Endodermal cell (in vitro differentiated cells): Measurements from ENCODE around the gene ZFAND2B. TPM values are rescaled to one million over a fixed set of nuclear protein-coding genes. Genes with fewer than 3 reads are reported as not detected.

Experiments
- DNase-seq: peaks from one replicate; pipeline ENCODE4 v3.0.0-alpha.2; 2017
- H3K27ac ChIP-seq: 2 replicates; pipeline ENCODE4 v1.5.1; 2013; ENCODE audit warnings: mild to moderate bottlenecking, low read depth, low read length, moderate library complexity
- H3K27me3 ChIP-seq: 2 replicates; pipeline ENCODE4 v1.6.1; 2013; ENCODE audit warnings: mild to moderate bottlenecking, low read length, moderate library complexity; ENCODE audit not compliant: insufficient read depth, control insufficient read depth, poor library complexity, severe bottlenecking
- H3K36me3 ChIP-seq: 2 replicates; pipeline ENCODE4 v1.7.0; 2013; ENCODE audit warnings: mild to moderate bottlenecking, low read length, moderate library complexity; ENCODE audit not compliant: control insufficient read depth, insufficient read depth
- H3K4me1 ChIP-seq: one replicate; pipeline ENCODE4 v1.7.0; 2013; ENCODE audit warnings: low read length; ENCODE audit not compliant: control insufficient read depth, insufficient read depth
- H3K4me3 ChIP-seq: 2 replicates; pipeline ENCODE4 v1.5.1; 2013; ENCODE audit warnings: mild to moderate bottlenecking, low read length, moderate library complexity
- H3K9ac ChIP-seq: 2 replicates; pipeline ENCODE4 v1.6.1; 2013; ENCODE audit warnings: mild to moderate bottlenecking, low read length, moderate library complexity; ENCODE audit not compliant: poor library complexity, severe bottlenecking; ENCODE audit errors: extremely low read depth
- H3K9me3 ChIP-seq: 2 replicates; pipeline ENCODE4 v1.6.1; 2013; ENCODE audit warnings: mild to moderate bottlenecking, low read length, moderate library complexity; ENCODE audit not compliant: control insufficient read depth
- H3K27ac Mint-ChIP-seq: 2 replicates; pipeline ENCODE4 v1.8.0; 2020; ENCODE audit warnings: mixed read lengths
- H3K27me3 Mint-ChIP-seq: 2 replicates; pipeline ENCODE4 v1.8.0; 2021; ENCODE audit warnings: mild to moderate bottlenecking, mixed read lengths; ENCODE audit not compliant: insufficient read depth
- H3K36me3 Mint-ChIP-seq: 2 replicates; pipeline ENCODE4 v1.8.0; 2020; ENCODE audit warnings: low read depth, mixed read lengths
- H3K4me1 Mint-ChIP-seq: 2 replicates; pipeline ENCODE4 v1.8.0; 2020; ENCODE audit warnings: mixed read lengths
- H3K4me3 Mint-ChIP-seq: 2 replicates; pipeline ENCODE4 v1.8.0; 2020; ENCODE audit warnings: mild to moderate bottlenecking, moderate library complexity, mixed read lengths
- H3K9me3 Mint-ChIP-seq: 2 replicates; pipeline ENCODE4 v1.8.0; 2020; ENCODE audit warnings: mild to moderate bottlenecking, mixed read lengths
- WGBS, 2 experiments: methylation state at CpG; one replicate each; pipeline versions ENCODE4 v1.1.5 to v1.1.7; 2013; ENCODE audit warnings: missing lambda C conversion rate in 2 of 2, mixed read lengths in 1 of 2; ENCODE audit not compliant: insufficient coverage in 1 of 2, insufficient read length in 1 of 2; 5-methylcytosine and 5-hydroxymethylcytosine counted together
- total RNA-seq, 2 donors: library from RNA; stranded (reverse); fragmentation: NEBNext Ultra II Directional in 1 of 2; extraction: Animal tissue kit (Norgen Biotek cat#: 25700) in 1 of 2; gene quantifications; 2 replicates in 1 of 2; 3 replicates in 1 of 2; pipeline ENCODE4 v1.2.1, GENCODE V29; 2021
- TF ChIP-seq, protein P1 (sequence below): fragments of 200-600 bp; sonication (generic); conservative IDR thresholded peaks from 2 replicates; pipeline ENCODE4 v1.5.0; 2021; ENCODE audit warnings: antibody characterized with exemption, mild to moderate bottlenecking

The ZFAND2B gene
- total RNA-seq, 2 donors from 2014 or later, result 21.7 to 22.5 TPM

DNA sequence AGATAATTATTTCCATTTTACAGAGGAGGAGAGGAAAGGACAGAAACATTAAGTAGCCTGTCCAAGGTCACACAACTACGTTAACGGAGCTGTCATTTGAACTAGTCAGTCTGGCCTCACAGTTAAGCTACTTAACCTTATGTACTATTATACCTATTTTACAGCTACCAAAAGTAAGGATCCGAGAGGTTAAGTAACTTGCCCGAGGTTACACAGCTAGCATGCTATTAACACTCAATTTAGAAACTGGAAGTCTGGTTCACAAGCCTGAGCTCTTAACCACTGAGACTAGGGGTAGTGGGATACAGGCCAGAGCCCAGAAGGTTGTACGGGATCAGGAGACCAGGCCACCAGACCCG is 38.2 kb downstream of the ZFAND2B start:
- peak overlapping the region; percentile 86 for H3K4me3 Mint-ChIP-seq
- no peaks in the 10 kb centered on the region for H3K9me3 ChIP-seq
- H3K27ac ChIP-seq, result no peak overlapping the region
- peak overlapping the region; percentile 97 for H3K9ac ChIP-seq
- H3K27me3 Mint-ChIP-seq, result no peaks in the 10 kb centered on the region
- no peaks in the 10 kb centered on the region for H3K27me3 ChIP-seq
- TF ChIP-seq, protein P1, sequence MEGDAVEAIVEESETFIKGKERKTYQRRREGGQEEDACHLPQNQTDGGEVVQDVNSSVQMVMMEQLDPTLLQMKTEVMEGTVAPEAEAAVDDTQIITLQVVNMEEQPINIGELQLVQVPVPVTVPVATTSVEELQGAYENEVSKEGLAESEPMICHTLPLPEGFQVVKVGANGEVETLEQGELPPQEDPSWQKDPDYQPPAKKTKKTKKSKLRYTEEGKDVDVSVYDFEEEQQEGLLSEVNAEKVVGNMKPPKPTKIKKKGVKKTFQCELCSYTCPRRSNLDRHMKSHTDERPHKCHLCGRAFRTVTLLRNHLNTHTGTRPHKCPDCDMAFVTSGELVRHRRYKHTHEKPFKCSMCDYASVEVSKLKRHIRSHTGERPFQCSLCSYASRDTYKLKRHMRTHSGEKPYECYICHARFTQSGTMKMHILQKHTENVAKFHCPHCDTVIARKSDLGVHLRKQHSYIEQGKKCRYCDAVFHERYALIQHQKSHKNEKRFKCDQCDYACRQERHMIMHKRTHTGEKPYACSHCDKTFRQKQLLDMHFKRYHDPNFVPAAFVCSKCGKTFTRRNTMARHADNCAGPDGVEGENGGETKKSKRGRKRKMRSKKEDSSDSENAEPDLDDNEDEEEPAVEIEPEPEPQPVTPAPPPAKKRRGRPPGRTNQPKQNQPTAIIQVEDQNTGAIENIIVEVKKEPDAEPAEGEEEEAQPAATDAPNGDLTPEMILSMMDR, result no peak
- peaks cover 21% of the 10 kb centered on the region for H3K4me1 Mint-ChIP-seq
- peaks cover 15% of the 10 kb centered on the region for H3K4me1 ChIP-seq
- no peak for DNase-seq
- no peaks in the 10 kb centered on the region for H3K9me3 Mint-ChIP-seq
- H3K36me3 Mint-ChIP-seq, result peaks cover 5% of the 10 kb centered on the region
- peak overlapping the region; percentile 92 for H3K4me3 ChIP-seq
- peak overlapping the region; percentile 96 for H3K27ac Mint-ChIP-seq
- 52 to 56% methylated on average over 5 to 6 of the region's 6 CpGs for WGBS, 2 experiments
- H3K36me3 ChIP-seq, result peaks cover 14% of the 10 kb centered on the region

DNA sequence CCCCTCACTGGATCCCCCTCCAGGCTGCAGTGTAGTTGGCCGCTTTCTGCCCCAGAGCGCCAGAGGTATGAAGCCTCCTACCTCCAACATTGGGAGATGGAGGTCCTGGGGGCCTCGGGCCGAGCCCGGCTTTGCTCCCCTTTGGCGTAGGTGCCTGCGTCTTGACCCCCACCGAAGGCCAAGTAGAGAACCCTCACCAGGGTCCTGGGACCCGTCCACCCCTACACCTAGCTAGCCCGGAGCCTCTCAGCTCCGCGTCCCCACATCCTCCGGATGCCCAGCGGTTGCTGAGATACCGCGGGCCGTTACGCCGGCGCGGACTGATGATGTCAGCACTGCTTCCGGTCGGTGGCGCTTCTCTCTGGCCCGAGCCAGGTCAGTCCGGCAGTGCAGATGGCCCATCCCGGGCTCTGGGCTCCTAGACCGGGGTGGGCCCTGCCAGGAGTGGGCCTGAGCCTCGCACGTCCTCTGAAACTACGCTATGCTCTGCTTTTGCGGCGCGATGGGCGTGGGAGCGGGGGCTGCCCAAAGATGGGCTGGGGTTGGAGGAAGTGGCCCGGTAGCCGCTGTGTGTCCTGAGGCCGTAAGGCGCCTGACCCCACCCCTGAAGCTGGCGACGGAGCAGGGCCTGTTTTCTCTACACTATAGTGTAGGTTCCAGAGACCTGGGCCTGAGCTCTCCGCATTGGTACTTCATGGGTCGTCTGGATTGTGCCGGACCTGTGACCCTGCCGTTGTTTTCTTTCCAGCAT is 38.7 kb downstream of the ZFAND2B start, which contains the start of the genes GLB1L and STK16:
Gene GLB1L, minus strand, starts transcription at position 297 of the 751 bp plus-strand sequence. CDS start 1,871 bp downstream, outside the sequence.
Gene STK16, plus strand, starts transcription at position 332 of the 751 bp plus-strand sequence. CDS start 521 bp downstream, outside the sequence.
- Histone ChIP-seq H3K4me3 (peak within 1 kb of the TSS; percentile 92), H3K9ac (peak within 1 kb of the TSS; percentile 97), H3K27me3 (no peaks in the 10 kb centered on the region), H3K27ac (peak within 1 kb of the TSS; percentile 42), H3K9me3 (no peaks in the 10 kb centered on the region), H3K36me3 (peaks cover 14% of the 10 kb centered on the region), H3K4me1 (peaks cover 17% of the 10 kb centered on the region)
- no peaks in the 10 kb centered on the region for H3K9me3 Mint-ChIP-seq
- H3K36me3 Mint-ChIP-seq, result peaks cover 5% of the 10 kb centered on the region
- WGBS, 2 experiments, result 1 to 4% methylated on average over 22 to 46 of the region's 46 CpGs
- H3K27me3 Mint-ChIP-seq, result no peaks in the 10 kb centered on the region
- H3K4me3 Mint-ChIP-seq, result peak within 1 kb of the TSS; percentile 86
- peak within 1 kb of the TSS; percentile 96 for H3K27ac Mint-ChIP-seq
- TF ChIP-seq, protein P1, result no peak
- peaks cover 24% of the 10 kb centered on the region for H3K4me1 Mint-ChIP-seq
- peak; percentile 98 for DNase-seq

DNA sequence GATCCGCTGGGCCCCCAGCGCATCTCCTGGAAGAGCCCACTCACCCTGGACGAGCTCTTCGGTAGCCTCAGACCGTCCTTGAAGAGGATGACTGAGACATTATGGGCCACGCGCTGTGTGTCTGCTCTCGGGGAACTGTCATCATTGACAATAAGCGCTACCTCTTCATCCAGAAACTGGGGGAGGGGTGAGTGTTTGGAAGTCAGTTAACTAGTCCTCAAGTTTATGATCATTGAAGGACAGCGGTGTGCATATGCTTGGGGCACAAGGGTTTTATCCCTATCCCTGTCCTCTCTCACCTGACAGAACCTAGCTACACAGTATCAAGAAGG is 39.3 kb downstream of the ZFAND2B start:
- 35 to 36% methylated on average over 5 to 10 of the region's 10 CpGs for WGBS, 2 experiments
- no peaks in the 10 kb centered on the region for H3K9me3 ChIP-seq
- peak overlapping the region; percentile 86 for H3K4me3 Mint-ChIP-seq
- no peaks in the 10 kb centered on the region for H3K9me3 Mint-ChIP-seq
- peak overlapping the region; percentile 42 for H3K27ac ChIP-seq
- TF ChIP-seq, protein P1, result no peak
- no peak for DNase-seq
- H3K4me1 Mint-ChIP-seq, result peaks cover 24% of the 10 kb centered on the region
- H3K27ac Mint-ChIP-seq, result peak overlapping the region; percentile 96
- peak overlapping the region; percentile 97 for H3K9ac ChIP-seq
- peaks cover 5% of the 10 kb centered on the region for H3K36me3 Mint-ChIP-seq
- no peaks in the 10 kb centered on the region for H3K27me3 Mint-ChIP-seq
- peaks cover 14% of the 10 kb centered on the region for H3K36me3 ChIP-seq
- H3K4me1 ChIP-seq, result peaks cover 17% of the 10 kb centered on the region
- H3K4me3 ChIP-seq, result peak overlapping the region; percentile 92
- no peaks in the 10 kb centered on the region for H3K27me3 ChIP-seq
